ENCODE measurements around the gene MSI1. TPM values are rescaled to one million over a fixed set of nuclear protein-coding genes. Genes with fewer than 3 reads are reported as not detected.

Gene MSI1
- total and polyA plus RNA-seq, 2 of the 13 experiments (the other 11 are each of a cell fraction or from before 2014, with no cell fraction given) = 0.09 to 0.46 TPM

- DNase-seq (ENCODE audit: low spot score) (no peak), FAIRE-seq (no peak), ATAC-seq (no peak)
- Histone ChIP-seq H3K36me3 (replicated peaks in 1 of 2; ENCODE audit: control insufficient read depth in 1 of 2, insufficient read depth in 2 of 2, low read length in 2 of 2) (no peaks in the 10 kb centered on the region), H3K27ac (ENCODE audit: extremely low read length, insufficient read depth, low read length) (no peak overlapping the region), H3K4me2 (ENCODE audit: low read depth, low read length) (no peak overlapping the region), H3K27me3 (ENCODE audit: control insufficient read depth in 1 of 2, insufficient read depth in 2 of 2, low read length in 2 of 2) (peaks cover 5 to 18% of the 10 kb centered on the region in 2 experiments; a peak in 4 of 5 replicates), H2AFZ (ENCODE audit: low read length) (no peak overlapping the region), H4K20me1 (ENCODE audit: insufficient read depth, low read length) (no peaks in the 10 kb centered on the region), H3K9ac (ENCODE audit: insufficient read depth, low read depth, low read length) (no peak overlapping the region), H3K4me1 (ENCODE audit: insufficient read depth, low read length) (peaks cover 37% of the 10 kb centered on the region), H3K4me3 (replicated peaks in 1 of 3; ENCODE audit: insufficient read depth in 1 of 3, low read depth in 2 of 3, low read length in 3 of 3) (no peak overlapping the region), H3K9me3 (ENCODE audit: low read length) (no peaks in the 10 kb centered on the region), H3K79me2 (ENCODE audit: insufficient read depth, low read length) (no peaks in the 10 kb centered on the region)
- in situ Hi-C loops (cut with HindIII; ENCODE audit: extremely low pct_ligation_motif_present, low pct_unique_long_range_greater_than_20kb) = no loop called here
- WGBS (ENCODE audit: low lambda C conversion rate) = 58% methylated on average over 6 of the region's 6 CpGs
- ChIA-PET CTCF (ENCODE audit: low intra/inter-chr PET ratio, low total read pairs) (no interaction called here), POLR2A (no interaction called here)
- no TSS peak for BruUV-seq (replicated peaks)
- intact Hi-C loops (cut with micrococcal nuclease; ENCODE audit: unreplicated experiment) = no loop called here
- no peak for TF ChIP-seq SATB2 (CRISPR knock-in tag; IDR thresholded peaks at IDR 0.05)
- TF ChIP-seq ZNF44 (CRISPR knock-in tag; IDR thresholded peaks at IDR 0.05) = no peak
- TF ChIP-seq E2F1 (CRISPR knock-in tag; IDR thresholded peaks at IDR 0.05) = no peak
- TF ChIP-seq ARNTL (CRISPR knock-in tag; IDR thresholded peaks at IDR 0.05) = no peak
- TF ChIP-seq ZSCAN29 (CRISPR knock-in tag; conservative IDR thresholded peaks at IDR 0.05) = no peak
- no peak for TF ChIP-seq GTF2F1 (IDR thresholded peaks at IDR 0.05; ENCODE audit: low read length)
- TF ChIP-seq KMT2B (CRISPR knock-in tag; IDR thresholded peaks at IDR 0.05) = no peak
- no peak for TF ChIP-seq ZBTB7A (CRISPR knock-in tag; IDR thresholded peaks at IDR 0.05)
- TF ChIP-seq ZBTB8A (CRISPR knock-in tag; IDR thresholded peaks at IDR 0.05; ENCODE audit: borderline replicate concordance, low read depth) = no peak
- TF ChIP-seq NCOA5 (CRISPR knock-in tag; IDR thresholded peaks at IDR 0.05) = no peak
- no peak for TF ChIP-seq ZNF83 (CRISPR knock-in tag; IDR thresholded peaks at IDR 0.05; ENCODE audit: borderline replicate concordance)
- TF ChIP-seq ZNF12 (CRISPR knock-in tag; IDR thresholded peaks at IDR 0.05) = no peak
- TF ChIP-seq ZNF788 (CRISPR knock-in tag; IDR thresholded peaks at IDR 0.05; ENCODE audit: borderline replicate concordance) = no peak
- TF ChIP-seq ELF4 (CRISPR knock-in tag; IDR thresholded peaks at IDR 0.05; ENCODE audit: borderline replicate concordance) = no peak
- TF ChIP-seq ZNF512B (CRISPR knock-in tag; IDR thresholded peaks at IDR 0.05; ENCODE audit: borderline replicate concordance) = no peak
- TF ChIP-seq REL (CRISPR knock-in tag; conservative IDR thresholded peaks at IDR 0.05) = no peak
- TF ChIP-seq ZNF205 (CRISPR knock-in tag; IDR thresholded peaks at IDR 0.05) = no peak
Measured at GRCh38 chr12:120364487-120364886, 4.5 kb downstream of the MSI1 start.
